Left lobe of liver (tissue), 2 donors: ENCODE data around the gene OR52N5. TPM values are rescaled to one million over a fixed set of nuclear protein-coding genes. Genes with fewer than 3 reads are reported as not detected.
A peak's percentile ranks its signal among the peaks of the same experiment; 100 is the strongest.

Source experiments
- ATAC-seq: fragments of 200-7000 bp; cut with Tn5 transposase; one replicate; pipeline ENCODE4 v1.9.1; 2020; ENCODE audit warnings: mild to moderate bottlenecking, moderate library complexity
- DNase-seq: peaks from one replicate; pipeline ENCODE4 v3.0.0-alpha.2; 2020; ENCODE audit warnings: low spot score
- total RNA-seq: library from RNA; stranded (reverse); gene quantifications from one replicate; pipeline ENCODE4 v1.2.1, GENCODE V29; 2021
- donor health status: DM: no; HTN: no; CAD: no; lungs with moderate emphysema.
- donor health status: DM: no; HTN: yes; CAD: no.

OR52N5 gene
- 0.10 TPM for total RNA-seq

GRCh38 chr11:5783255-5783654, at the start of gene OR52N5:
Gene OR52N5, minus strand, starts transcription at chr11:5783355. Its CDS starts 4,721 bp downstream, at chr11:5778634.
- no peak for DNase-seq

GRCh38 chr11:5831196-5831829, 48.2 kb upstream of the OR52N5 start:
- no peak for ATAC-seq
- DNase-seq: no peak

More at GRCh38 chr11:5783255-5783654, at the start of gene OR52N5:
- no peak for ATAC-seq

GRCh38 chr11:5818245-5818886, 35.2 kb upstream of the OR52N5 start:
- DNase-seq: no peak
- no peak for ATAC-seq

- DNase-seq (no peak), ATAC-seq (no peak)
Observed at GRCh38 chr11:5815534-5815933, 32.4 kb upstream of the OR52N5 start.

GRCh38 chr11:5809905-5810795, 27.0 kb upstream of the OR52N5 start:
- no peak for DNase-seq

GRCh38 chr11:5809122-5809519, 26.0 kb upstream of the OR52N5 start:
- ATAC-seq: peak; percentile 33
- no peak for DNase-seq

More at GRCh38 chr11:5809905-5810795, 27.0 kb upstream of the OR52N5 start:
- ATAC-seq: no peak

- peak; percentile 77 for DNase-seq
- ATAC-seq: peak; percentile 99
Observed at GRCh38 chr11:5808500-5809121, 25.5 kb upstream of the OR52N5 start, which contains the start of gene OR52N2. Gene OR52N2, plus strand, starts transcription at chr11:5808924. Its CDS starts 11,412 bp downstream, at chr11:5820336.

GRCh38 chr11:5807580-5807979, 24.4 kb upstream of the OR52N5 start:
- no peak for ATAC-seq
- DNase-seq: no peak

GRCh38 chr11:5803982-5804381, 20.8 kb upstream of the OR52N5 start:
- no peak for ATAC-seq
- DNase-seq: no peak

GRCh38 chr11:5796541-5796940, 13.4 kb upstream of the OR52N5 start:
- DNase-seq (no peak), ATAC-seq (no peak)

GRCh38 chr11:5791165-5791564, 8.0 kb upstream of the OR52N5 start, which contains the start of gene OR52N1:
Gene OR52N1, minus strand, starts transcription at chr11:5791265. Its CDS starts 2,449 bp downstream, at chr11:5788816.
- ATAC-seq (no peak), DNase-seq (no peak)

- ATAC-seq (no peak), DNase-seq (no peak)
Observed at GRCh38 chr11:5767056-5767455, 16.1 kb downstream of the OR52N5 start.

GRCh38 chr11:5753943-5754342, 29.2 kb downstream of the OR52N5 start, which contains the start of gene OR52N4:
Gene OR52N4, plus strand, starts transcription at chr11:5754243. Its CDS starts 498 bp downstream, at chr11:5754741.
- DNase-seq: no peak
- ATAC-seq: no peak

- no peak for ATAC-seq
- DNase-seq: no peak
Observed at GRCh38 chr11:5749836-5750235, 33.3 kb downstream of the OR52N5 start.

- DNase-seq (no peak), ATAC-seq (no peak)
Observed at GRCh38 chr11:5746614-5747013, 36.5 kb downstream of the OR52N5 start.

- no peak for DNase-seq
Observed at GRCh38 chr11:5738431-5738830, 44.7 kb downstream of the OR52N5 start.

GRCh38 chr11:5737670-5738392, 45.3 kb downstream of the OR52N5 start:
- ATAC-seq: no peak
- DNase-seq: no peak

More at GRCh38 chr11:5738431-5738830, 44.7 kb downstream of the OR52N5 start:
- no peak for ATAC-seq

- DNase-seq (no peak), ATAC-seq (no peak)
Observed at GRCh38 chr11:5737091-5737490, 46.1 kb downstream of the OR52N5 start.

GRCh38 chr11:5736396-5736795, 46.8 kb downstream of the OR52N5 start, which contains the start of gene OR56B1:
Gene OR56B1, plus strand, starts transcription at chr11:5736448. Its CDS starts 69 bp downstream, at chr11:5736517.
- DNase-seq (no peak), ATAC-seq (no peak)

GRCh38 chr11:5727691-5728090, 55.5 kb downstream of the OR52N5 start:
- no peak for DNase-seq
- ATAC-seq: no peak
